ENCODE data around the gene THADA.
"Not testable (repeated sequence)": the region's sequence is repeated elsewhere in the genome, so short reads cannot be mapped to it uniquely, and the experiment has no call there.

The THADA gene

GRCh38 chr2:43198263-43198662, 397.6 kb downstream of the THADA start:
- in situ Hi-C loops (cut with HindIII; ENCODE audit: low sequenced_read_pairs): no loop called here

- in situ Hi-C loops (cut with HindIII; ENCODE audit: low sequenced_read_pairs): no loop called here
Observed at GRCh38 chr2:43197588-43197896, 398.3 kb downstream of the THADA start.

GRCh38 chr2:43196768-43197587, 398.9 kb downstream of the THADA start:
- in situ Hi-C loops (cut with HindIII; ENCODE audit: low sequenced_read_pairs): no loop called here

- in situ Hi-C loops (cut with HindIII; ENCODE audit: low sequenced_read_pairs): no loop called here
Observed at GRCh38 chr2:43194121-43194869, 401.5 kb downstream of the THADA start.

GRCh38 chr2:43193652-43194120, 402.2 kb downstream of the THADA start:
- in situ Hi-C loops (cut with HindIII; ENCODE audit: low sequenced_read_pairs): no loop called here

GRCh38 chr2:43192744-43193651, 402.8 kb downstream of the THADA start:
- in situ Hi-C loops (cut with HindIII; ENCODE audit: low sequenced_read_pairs): no loop called here

GRCh38 chr2:43191947-43192516, 403.8 kb downstream of the THADA start:
- in situ Hi-C loops (cut with HindIII; ENCODE audit: low sequenced_read_pairs): no loop called here

- in situ Hi-C loops (cut with HindIII; ENCODE audit: low sequenced_read_pairs): no loop called here
Observed at GRCh38 chr2:43190311-43191052, 405.4 kb downstream of the THADA start.

- in situ Hi-C loops (cut with HindIII; ENCODE audit: low sequenced_read_pairs): not testable (repeated sequence)
Observed at GRCh38 chr2:43189861-43190260, 406.0 kb downstream of the THADA start.

- in situ Hi-C loops (cut with HindIII; ENCODE audit: low sequenced_read_pairs): no loop called here
Observed at GRCh38 chr2:43188561-43189386, 407.1 kb downstream of the THADA start.

- in situ Hi-C loops (cut with HindIII; ENCODE audit: low sequenced_read_pairs): no loop called here
Observed at GRCh38 chr2:43186679-43187374, 409.0 kb downstream of the THADA start.

- in situ Hi-C loops (cut with HindIII; ENCODE audit: low sequenced_read_pairs): no loop called here
Observed at GRCh38 chr2:43186321-43186678, 409.5 kb downstream of the THADA start.

GRCh38 chr2:43185146-43185545, 410.7 kb downstream of the THADA start:
- in situ Hi-C loops (cut with HindIII; ENCODE audit: low sequenced_read_pairs): no loop called here

GRCh38 chr2:43184339-43184895, 411.4 kb downstream of the THADA start:
- in situ Hi-C loops (cut with HindIII; ENCODE audit: low sequenced_read_pairs): no loop called here

- in situ Hi-C loops (cut with HindIII; ENCODE audit: low sequenced_read_pairs): no loop called here
Observed at GRCh38 chr2:43183743-43184142, 412.1 kb downstream of the THADA start.

GRCh38 chr2:43180897-43181296, 414.9 kb downstream of the THADA start:
- in situ Hi-C loops (cut with HindIII; ENCODE audit: low sequenced_read_pairs): no loop called here

All from DLD1 (cell line).